GM21717 (cell line): ENCODE data around the gene SLC43A2.
A peak's percentile ranks its signal among the peaks of the same experiment; 100 is the strongest.
"Not testable (repeated sequence)": the region's sequence is repeated elsewhere in the genome, so short reads cannot be mapped to it uniquely, and the experiment has no call there.

Source experiments
- ATAC-seq: cut with Tn5 transposase; IDR thresholded peaks from one replicate; pipeline ENCODE4 v1.9.1; 2021; ENCODE audit warnings: mild to moderate bottlenecking, moderate library complexity; ENCODE audit not compliant: unreplicated experiment

The SLC43A2 gene

GRCh38 chr17:1627982-1628855, at the start of gene SLC43A2:
TSS of gene SLC43A2 (minus strand) at chr17:1628834. CDS start at chr17:1627874, 960 bp downstream.
- peak; percentile 49 for ATAC-seq

GRCh38 chr17:1676401-1676800, 47.8 kb upstream of the SLC43A2 start:
- no peak for ATAC-seq

GRCh38 chr17:1673041-1673785, 44.6 kb upstream of the SLC43A2 start:
- ATAC-seq = no peak

DNA sequence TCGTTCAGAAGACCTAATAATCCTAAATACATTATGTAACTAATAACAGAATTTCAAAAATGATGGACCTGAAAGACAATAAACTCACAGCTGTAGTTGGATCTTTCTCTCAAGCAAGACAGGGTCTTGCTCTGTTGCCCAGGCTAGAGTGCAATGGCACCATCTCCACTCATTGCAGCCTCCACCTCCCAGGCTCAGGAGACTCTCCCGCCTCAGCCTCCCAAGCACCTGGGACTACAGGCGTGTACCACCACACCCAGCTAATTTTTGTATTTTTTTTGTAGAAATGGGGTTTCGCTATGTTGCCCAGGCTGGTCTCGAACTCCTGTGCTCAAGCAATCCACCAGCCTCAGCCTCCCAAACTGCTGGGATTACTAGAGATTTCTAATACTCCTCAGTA, 35.3 kb upstream of the SLC43A2 start:
- ATAC-seq = not testable (repeated sequence)

DNA sequence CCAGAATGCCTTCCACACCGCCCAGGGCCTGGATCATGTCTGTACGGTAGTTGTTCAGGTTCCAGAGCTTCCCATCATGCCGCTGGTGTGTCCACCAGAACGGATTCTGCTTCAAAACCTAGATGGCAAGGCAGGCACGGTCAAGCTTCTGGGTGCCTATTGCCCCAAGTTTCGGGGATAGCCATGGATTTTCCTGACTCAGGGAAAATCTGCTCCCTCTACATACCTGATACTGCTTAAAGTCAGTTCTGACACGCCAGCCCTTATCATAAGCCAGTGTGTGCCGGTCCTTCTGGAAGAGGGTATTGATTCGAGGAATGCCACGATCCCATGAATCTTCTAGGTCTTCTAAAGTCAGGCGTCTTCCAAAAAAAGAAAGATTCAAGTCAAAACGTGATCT, 32.4 kb upstream of the SLC43A2 start:
- ATAC-seq = no peak

DNA sequence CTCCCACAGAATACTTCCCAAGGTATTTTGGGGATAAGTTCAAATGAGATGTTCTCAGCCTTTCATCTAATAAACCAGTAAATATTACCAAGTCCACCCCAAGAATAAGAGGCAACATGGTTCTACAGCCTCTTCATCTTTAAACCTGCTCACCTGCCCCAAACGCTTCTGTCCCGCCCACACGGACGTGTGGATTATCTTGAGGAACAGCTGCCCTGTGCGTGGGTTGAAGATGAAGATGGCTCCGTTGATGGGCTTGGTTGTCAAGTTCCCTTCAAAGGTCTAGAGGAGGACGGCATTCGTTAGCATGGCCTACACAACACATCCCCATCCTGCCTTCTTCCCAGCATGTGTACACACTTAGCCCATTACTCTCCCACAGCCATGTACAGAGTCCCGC, 29.5 kb upstream of the SLC43A2 start:
- no peak for ATAC-seq

DNA sequence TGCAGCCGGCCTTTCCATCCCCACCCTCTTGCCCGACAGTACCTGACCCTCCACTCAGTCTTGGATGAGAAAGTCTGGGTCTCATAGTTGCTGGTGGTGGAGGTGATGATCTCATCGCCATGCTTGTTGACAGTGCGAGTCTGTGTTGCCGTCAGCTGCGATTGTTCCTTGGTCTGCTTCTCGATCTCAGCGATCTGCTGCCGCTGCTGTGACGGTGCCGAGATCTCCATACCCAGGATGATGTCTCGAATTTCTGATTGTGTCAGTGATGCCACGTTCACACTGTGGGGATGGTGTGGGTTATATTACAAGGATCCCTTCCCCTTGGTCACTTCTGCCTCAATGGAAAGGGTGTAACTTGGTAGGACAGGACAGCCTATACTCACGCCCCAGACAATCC, 25.1 kb upstream of the SLC43A2 start:
- no peak for ATAC-seq

GRCh38 chr17:1652794-1653193, 24.2 kb upstream of the SLC43A2 start:
- not testable (repeated sequence) for ATAC-seq

GRCh38 chr17:1651559-1651844, 22.9 kb upstream of the SLC43A2 start:
- ATAC-seq = no peak

- no peak for ATAC-seq
These were observed 22.3 kb upstream of the SLC43A2 start for GRCh38 chr17:1650731-1651558.

GRCh38 chr17:1649844-1650501, 21.3 kb upstream of the SLC43A2 start, which contains the start of gene RILP:
TSS of gene RILP (minus strand) at chr17:1649866. CDS start at chr17:1649804, 62 bp downstream.
- ATAC-seq = peak; percentile 3

DNA sequence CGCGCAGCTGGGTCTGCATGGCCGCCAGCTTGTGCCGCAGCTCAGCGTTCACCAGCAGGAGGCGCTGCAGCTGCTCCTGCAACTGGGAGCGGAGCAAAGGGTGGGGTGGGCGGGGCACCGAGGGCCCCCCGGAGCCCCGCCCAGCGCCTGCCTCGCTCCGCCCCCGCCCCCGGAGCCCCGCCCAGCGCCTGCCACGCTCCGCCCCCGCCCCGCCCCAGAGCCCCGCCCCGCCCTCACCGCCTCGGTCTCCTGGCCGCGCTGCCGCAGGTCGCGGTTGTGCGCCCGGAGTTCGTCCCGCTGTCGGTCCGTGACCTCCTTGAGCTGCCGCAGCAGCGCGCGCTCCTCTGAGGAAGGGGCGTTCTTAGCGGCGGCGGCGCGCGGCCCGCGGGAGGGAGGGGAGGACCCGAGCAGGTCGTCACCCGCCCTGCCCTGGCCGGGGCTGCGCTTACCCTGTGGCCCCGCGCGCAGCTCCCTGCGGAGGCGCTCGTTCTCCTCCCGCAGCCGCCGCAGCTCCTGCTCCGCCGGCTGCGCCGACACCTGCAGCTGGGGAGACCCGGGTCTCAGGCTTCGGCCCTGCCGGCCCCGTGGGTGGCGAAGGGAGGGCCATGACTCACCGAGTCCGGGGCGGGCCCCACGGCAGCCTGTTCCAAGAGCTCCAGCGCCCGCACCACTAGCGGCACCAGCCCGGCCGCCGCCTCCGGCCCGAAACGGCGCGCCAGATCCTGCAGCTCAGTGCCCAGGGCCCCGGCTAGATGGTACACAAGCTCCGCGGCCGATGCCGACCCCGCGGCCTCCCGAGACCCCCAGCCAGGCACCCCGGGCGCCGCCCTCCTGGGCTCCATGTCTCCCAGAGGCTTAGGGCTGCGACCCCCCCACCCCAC, 20.6 kb upstream of the SLC43A2 start:
- ATAC-seq = peak; percentile 48

- no peak for ATAC-seq
These were observed 19.7 kb upstream of the SLC43A2 start for GRCh38 chr17:1648173-1648962.

GRCh38 chr17:1647802-1648171, 19.2 kb upstream of the SLC43A2 start:
- no peak for ATAC-seq

DNA sequence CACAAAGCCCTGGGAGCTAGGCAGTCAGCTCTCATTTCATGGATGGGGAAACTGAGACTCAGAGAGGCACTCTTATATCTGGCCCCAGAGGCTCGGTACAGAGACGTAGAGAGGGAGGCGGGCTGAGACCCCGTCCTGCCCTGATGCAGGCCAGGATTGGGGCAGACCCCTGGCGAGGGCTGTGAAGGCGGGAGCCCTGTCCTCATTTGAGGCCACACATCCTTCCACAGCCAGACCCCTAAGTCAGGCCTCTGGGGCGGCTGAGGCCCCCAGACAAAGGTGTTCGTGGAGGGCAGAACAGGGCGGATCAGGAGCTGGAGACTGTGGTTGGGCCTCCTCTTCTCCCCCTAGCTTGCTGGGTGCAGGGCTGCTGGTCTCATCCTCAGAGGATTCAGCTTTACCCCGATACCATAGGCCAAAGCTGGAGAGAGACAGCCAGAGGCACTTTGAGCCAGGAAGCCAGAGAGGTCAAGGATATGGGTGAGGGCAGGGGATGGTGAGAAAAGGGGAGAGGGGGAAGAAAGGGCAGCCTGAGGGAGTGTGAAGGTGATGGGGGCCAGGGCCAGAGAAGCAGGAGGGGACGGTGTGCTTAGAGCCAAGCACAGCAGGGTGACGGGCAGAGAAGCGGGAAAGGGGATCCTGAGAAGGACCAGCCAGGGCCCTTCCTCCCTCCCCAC, 17.7 kb upstream of the SLC43A2 start:
- ATAC-seq = no peak

GRCh38 chr17:1645207-1646171, 16.9 kb upstream of the SLC43A2 start, which contains the start of gene SCARF1:
TSS of gene SCARF1 (minus strand) at chr17:1645732. CDS start at chr17:1645697, 35 bp downstream.
- no peak for ATAC-seq
